HG02678 (cell line): ENCODE measurements around the gene PARM1.

Experiments
- ATAC-seq: cut with Tn5 transposase; IDR thresholded peaks from one replicate; pipeline ENCODE4 v1.9.1; 2021; ENCODE audit warnings: mild to moderate bottlenecking, moderate library complexity; ENCODE audit not compliant: unreplicated experiment

Gene PARM1

GRCh38 chr4:75018811-75019479, 86.0 kb downstream of the PARM1 start:
- no peak for ATAC-seq

- ATAC-seq: no peak
Measured at GRCh38 chr4:75025431-75025830, 92.5 kb downstream of the PARM1 start.

- no peak for ATAC-seq
Measured at GRCh38 chr4:75028196-75028854, 95.4 kb downstream of the PARM1 start.

- ATAC-seq: no peak
Measured at GRCh38 chr4:75030028-75030427, 97.1 kb downstream of the PARM1 start.

DNA sequence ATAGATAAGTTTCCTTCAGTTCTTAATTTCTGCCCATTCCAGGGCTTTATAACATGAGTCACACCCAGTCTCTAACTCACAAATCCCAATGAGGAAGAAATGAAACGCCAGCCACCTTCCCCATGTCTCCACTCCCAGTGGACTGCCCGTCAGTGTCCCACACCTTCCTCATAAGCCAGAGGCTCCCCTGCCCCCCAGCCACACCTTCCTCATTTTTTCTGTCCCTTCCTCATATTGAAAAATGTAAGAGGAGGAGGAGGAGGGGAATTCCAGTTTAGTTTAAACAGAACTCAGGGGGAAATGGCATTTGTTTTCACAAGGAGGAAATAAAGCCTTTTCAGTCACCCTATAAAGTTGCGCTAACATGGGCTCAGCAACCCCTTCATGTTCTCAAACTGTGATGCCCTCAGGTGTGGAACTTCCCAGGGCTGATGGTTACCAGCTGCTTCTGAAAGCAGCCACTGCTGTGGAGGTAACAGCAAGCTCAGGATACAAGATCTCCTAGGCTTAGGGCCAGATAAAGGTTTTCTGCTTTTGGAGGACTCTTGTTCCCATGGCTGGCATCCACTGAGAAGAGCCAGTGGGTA, 97.8 kb downstream of the PARM1 start:
- no peak for ATAC-seq

DNA sequence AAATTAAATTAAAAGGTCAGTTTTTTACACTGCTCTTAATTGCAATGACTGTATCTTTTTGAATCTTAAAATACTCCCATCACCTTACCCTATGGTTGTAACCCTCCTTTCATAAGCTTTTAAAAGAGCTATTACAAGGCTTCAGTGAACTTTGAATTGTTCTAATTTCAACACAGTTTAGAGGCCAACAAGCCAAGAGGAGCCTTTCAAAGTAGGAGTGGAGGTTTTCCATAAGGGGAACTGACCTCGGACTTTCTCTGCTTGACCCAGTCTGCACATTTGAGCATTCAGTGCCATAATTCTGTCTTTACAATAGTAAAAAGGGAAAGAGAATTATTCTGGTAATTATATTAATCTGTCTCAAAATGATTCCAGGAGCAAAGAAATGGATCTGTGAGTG, 98.9 kb downstream of the PARM1 start:
- ATAC-seq: no peak

GRCh38 chr4:75034523-75034922, 101.6 kb downstream of the PARM1 start:
- no peak for ATAC-seq

GRCh38 chr4:75035321-75035720, 102.4 kb downstream of the PARM1 start:
- no peak for ATAC-seq

DNA sequence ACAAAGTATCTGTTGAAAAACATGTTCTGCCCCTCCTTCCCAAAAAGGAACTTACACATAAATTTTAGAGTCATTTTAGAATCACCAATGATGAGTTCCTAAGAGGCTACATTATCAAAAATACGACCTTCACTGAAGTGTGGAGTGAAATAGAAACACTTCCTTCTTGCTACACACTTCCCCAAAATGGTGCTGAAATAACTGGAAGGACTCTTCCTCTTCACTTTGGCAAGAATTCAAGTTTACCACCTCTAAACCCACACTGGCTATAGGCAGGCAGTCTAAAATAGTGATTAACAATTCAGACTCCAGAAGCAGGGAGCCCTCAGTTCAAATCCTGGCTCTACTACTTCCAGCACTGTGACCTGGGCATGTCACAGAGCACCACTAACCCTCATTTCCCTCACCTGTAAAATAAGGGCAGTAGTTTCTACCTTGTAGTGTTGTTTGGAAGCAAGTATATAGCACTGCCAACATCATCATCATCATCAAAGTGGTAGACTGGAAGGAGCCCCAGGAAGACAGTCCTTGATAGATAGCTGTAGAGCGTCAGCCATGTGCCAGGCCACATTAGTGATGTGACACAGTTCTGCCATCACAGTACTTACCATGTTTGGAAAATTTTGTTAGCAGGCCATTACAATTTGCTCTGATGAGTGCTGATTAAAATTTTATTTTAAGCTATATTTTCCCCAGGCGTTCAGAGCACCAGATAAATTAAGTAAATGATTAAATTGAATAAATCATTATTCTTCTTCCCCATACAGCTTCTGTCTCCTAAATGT, 103.3 kb downstream of the PARM1 start:
- no peak for ATAC-seq

DNA sequence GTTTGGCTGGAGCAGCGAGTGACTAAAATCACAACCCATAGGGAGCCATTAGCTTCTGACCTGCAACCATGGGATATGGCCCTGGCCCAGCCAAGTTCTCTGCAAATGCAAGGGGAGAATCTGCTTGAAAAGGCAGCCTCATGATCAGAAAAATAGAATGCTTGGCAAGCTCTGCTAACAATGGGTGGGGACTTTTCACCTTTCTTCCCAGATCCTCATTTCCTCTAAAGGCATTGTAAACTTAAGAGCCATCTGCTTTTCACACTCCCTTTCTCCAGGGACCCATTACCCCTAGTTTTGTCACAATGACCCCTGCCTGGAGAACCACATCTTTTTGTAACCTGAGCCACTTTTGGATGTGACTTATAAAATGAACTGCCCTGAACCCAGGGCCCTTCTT, 104.3 kb downstream of the PARM1 start:
- ATAC-seq: no peak

DNA sequence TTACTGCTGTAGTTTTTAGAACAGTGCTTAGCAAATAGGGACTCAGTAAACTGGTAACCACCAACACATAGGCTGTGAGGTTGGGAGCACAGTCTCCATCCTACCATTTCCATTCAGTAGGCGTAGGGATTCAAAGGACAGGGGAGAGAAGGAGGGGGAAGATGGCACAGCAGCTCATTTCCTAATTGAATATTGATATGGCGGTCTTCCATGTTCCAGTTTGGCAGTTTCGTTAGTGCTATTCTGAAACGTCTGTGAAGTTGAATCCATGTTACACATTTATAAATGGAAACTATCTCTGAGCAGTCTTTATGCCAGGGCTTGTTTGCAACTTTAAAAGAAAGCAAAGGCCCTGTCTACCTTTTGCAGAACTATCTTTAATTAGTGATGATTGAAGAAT, 105.5 kb downstream of the PARM1 start:
- no peak for ATAC-seq

DNA sequence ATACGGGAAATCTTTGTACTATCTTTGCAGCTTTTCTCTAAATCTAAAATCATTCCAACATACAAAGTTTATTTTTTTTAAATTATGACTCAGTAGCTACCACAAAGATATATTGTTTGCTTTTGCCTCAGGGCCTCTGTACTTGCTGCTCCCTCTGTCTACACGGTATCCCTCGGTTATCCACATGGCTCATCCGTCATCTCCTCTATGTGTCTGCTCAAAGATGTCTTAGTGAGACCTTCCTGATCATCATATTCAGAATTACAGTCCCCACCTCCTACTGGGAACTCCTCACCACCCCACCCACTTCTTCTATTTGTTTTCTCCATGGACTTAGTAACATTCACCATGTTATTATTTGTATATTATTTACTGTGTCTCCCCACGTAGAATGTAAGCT, 107.8 kb downstream of the PARM1 start:
- no peak for ATAC-seq

- no peak for ATAC-seq
Measured at GRCh38 chr4:75042601-75043208, 109.8 kb downstream of the PARM1 start.

GRCh38 chr4:75046226-75046625, 113.3 kb downstream of the PARM1 start:
- no peak for ATAC-seq

DNA sequence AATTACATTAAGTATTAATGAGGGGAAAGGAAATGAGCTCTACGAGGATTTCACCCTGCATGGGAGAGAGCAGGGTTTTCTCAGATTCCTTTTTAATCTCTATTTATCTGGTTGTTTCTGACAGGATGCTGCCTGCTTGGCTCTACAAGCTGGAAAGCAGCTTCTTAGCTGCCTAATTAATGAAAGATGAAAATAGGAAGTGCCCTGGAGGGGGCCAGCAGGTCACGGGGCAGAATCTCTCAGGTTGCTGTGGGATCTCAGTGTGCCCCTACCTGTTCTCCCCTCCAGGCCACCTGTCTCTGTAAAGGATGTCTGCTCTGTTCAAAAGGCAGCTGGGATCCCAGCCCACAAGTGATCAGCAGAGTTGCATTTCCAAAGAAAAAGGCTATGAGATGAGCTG, 113.7 kb downstream of the PARM1 start:
- no peak for ATAC-seq

GRCh38 chr4:75048208-75048879, 115.4 kb downstream of the PARM1 start:
- no peak for ATAC-seq

- ATAC-seq: no peak
Measured at GRCh38 chr4:75051431-75051830, 118.5 kb downstream of the PARM1 start.

GRCh38 chr4:75053352-75053751, 120.4 kb downstream of the PARM1 start:
- ATAC-seq: no peak

GRCh38 chr4:75054078-75054477, 121.2 kb downstream of the PARM1 start:
- ATAC-seq: no peak

GRCh38 chr4:75056277-75056676, 123.4 kb downstream of the PARM1 start:
- no peak for ATAC-seq

DNA sequence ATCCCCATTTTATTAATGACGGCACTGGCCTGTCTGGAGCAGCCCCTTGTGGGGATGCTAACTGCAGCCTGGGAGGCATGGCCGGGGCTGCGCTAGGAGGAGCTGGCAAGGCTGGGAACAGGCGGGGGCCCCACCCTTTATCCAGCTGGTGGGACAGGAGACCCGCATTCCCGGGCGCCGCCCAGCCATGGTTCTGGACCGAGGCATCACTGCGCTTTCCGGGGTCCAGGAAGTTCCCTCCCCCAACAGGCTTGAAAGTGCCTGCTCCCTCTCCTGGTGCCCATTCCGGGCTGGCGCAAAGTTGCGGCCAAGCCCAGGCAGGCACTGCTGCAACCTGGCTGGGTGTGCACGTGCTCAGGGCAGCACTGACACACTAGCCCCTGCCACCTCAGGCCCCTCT, 124.5 kb downstream of the PARM1 start:
- no peak for ATAC-seq
